DND-41 (cell line): Measurements from ENCODE around the gene CDC42BPG.

Experiments
- CTCF ChIP-seq: IDR thresholded peaks from 2 replicates; pipeline ENCODE4 v1.5.1; 2012; ENCODE audit warnings: borderline replicate concordance, low read length, moderate library complexity, mild to moderate bottlenecking; ENCODE audit not compliant: poor library complexity, severe bottlenecking; ENCODE audit errors: extremely low read depth
- EZH2 ChIP-seq: IDR thresholded peaks from 3 replicates; pipeline ENCODE4 v1.6.1; 2012; ENCODE audit warnings: borderline replicate concordance, low read depth, mild to moderate bottlenecking, moderate library complexity, low read length, inconsistent platforms; ENCODE audit not compliant: severe bottlenecking

GRCh38 chr11:64805481-64805880 is 39.0 kb downstream of the CDC42BPG start:
- TF ChIP-seq CTCF (no peak), EZH2 (no peak)
